Prostate gland (tissue), 2 donors: ENCODE results near the gene KLF13. TPM values are rescaled to one million over a fixed set of nuclear protein-coding genes. Genes with fewer than 3 reads are reported as not detected.

Experiments used
- DNase-seq: peaks from one replicate; pipeline ENCODE4 v3.0.0-alpha.2; 2019; ENCODE audit warnings: low spot score
- H3K27ac ChIP-seq, 2 donors: fragments of 200-600 bp; sonication (generic); 2 replicates each; pipeline ENCODE4 v1.5.1; 2017 to 2019
- H3K27me3 ChIP-seq: fragments of 200-600 bp; sonication (generic); replicated peaks from 2 replicates; pipeline ENCODE4 v1.5.1; 2019; ENCODE audit not compliant: insufficient read depth
- H3K36me3 ChIP-seq, 2 donors: fragments of 200-600 bp; sonication (generic); 1 replicate in 1 of 2; 2 replicates in 1 of 2; pipeline versions ENCODE4 v1.5.1 to v1.8.1; 2017 to 2019
- H3K4me1 ChIP-seq: fragments of 200-600 bp; sonication (generic); replicated peaks from 2 replicates; pipeline ENCODE4 v1.5.1; 2019
- H3K4me3 ChIP-seq, 2 donors: fragments of 200-600 bp; sonication (generic); 2 replicates each; pipeline ENCODE4 v1.5.1; 2017 to 2019
- H3K9me3 ChIP-seq: fragments of 200-600 bp; sonication (generic); 2 replicates; pipeline ENCODE4 v1.5.1; 2017
- CTCF ChIP-seq, 4 experiments: fragments of 200-600 bp in 2 of 4; fragments of 450-650 bp in 2 of 4; sonication (generic) in 2 of 4; IDR thresholded peaks; 1 replicate in 3 of 4; 2 replicates in 1 of 4; pipeline ENCODE4 v1.5.1; 2016 to 2019; ENCODE audit warnings: antibody characterized with exemption in 4 of 4, mild to moderate bottlenecking in 2 of 4, moderate library complexity in 2 of 4
- POLR2A ChIP-seq: fragments of 450-650 bp; IDR thresholded peaks from one replicate; pipeline ENCODE4 v1.6.1; 2016; ENCODE audit warnings: antibody characterized with exemption, mild to moderate bottlenecking
- POLR2AphosphoS5 ChIP-seq: sonication (generic); formaldehyde crosslinking; IDR thresholded peaks from one replicate; pipeline ENCODE4 v1.6.1; 2017; ENCODE audit warnings: antibody characterized with exemption
- WGBS: methylation state at CpG from one replicate; pipeline ENCODE4 v1.1.5; 2018; 5-methylcytosine and 5-hydroxymethylcytosine counted together
- intact Hi-C: fragments of 100-400 bp; cut with DNase I; formaldehyde crosslinking; loops from one replicate; pipeline ENCODE4 v1.14.2; 2022
- total RNA-seq, 2 donors: library from RNA; depleted of rRNA; stranded (reverse); fragments of >200 nt; gene quantifications; one replicate each; pipeline ENCODE4 v1.1.0, GENCODE V29; 2016

Gene KLF13
- total RNA-seq, 2 donors from 2014 or later: 16.6 to 56.5 TPM

GRCh38 chr15:31342381-31342780 is 15.7 kb downstream of the KLF13 start:
- no peak overlapping the region for H3K4me3 ChIP-seq
- no peaks in the 10 kb centered on the region for H3K36me3 ChIP-seq
- TF ChIP-seq POLR2A (no peak), CTCF (IDR thresholded peaks at IDR 0.05) (no peak), POLR2AphosphoS5 (no peak)
- DNase-seq: no peak
- peaks cover 31% of the 10 kb centered on the region for H3K4me1 ChIP-seq
- H3K27ac ChIP-seq: no peak overlapping the region
- no peaks in the 10 kb centered on the region for H3K9me3 ChIP-seq
- no peaks in the 10 kb centered on the region for H3K27me3 ChIP-seq
- WGBS: 92% methylated on average over 11 of the region's 11 CpGs
- intact Hi-C loops: loop anchor here (5.0 kb wide), 1 partner anchor 350 kb away; the partner anchor contains the start of gene MTMR10

GRCh38 chr15:31342781-31343626 is 16.4 kb downstream of the KLF13 start:
- no peak overlapping the region for H3K27ac ChIP-seq
- H3K4me3 ChIP-seq: no peak overlapping the region
- intact Hi-C loops: loop anchor here (5.0 kb wide), 1 partner anchor 351 kb away; the partner anchor contains the start of gene MTMR10
- H3K9me3 ChIP-seq: no peaks in the 10 kb centered on the region
- H3K4me1 ChIP-seq: peaks cover 25% of the 10 kb centered on the region
- no peaks in the 10 kb centered on the region for H3K27me3 ChIP-seq
- TF ChIP-seq POLR2A (no peak), CTCF (IDR thresholded peaks at IDR 0.05) (no peak), POLR2AphosphoS5 (no peak)
- H3K36me3 ChIP-seq: no peaks in the 10 kb centered on the region
- DNase-seq: no peak
- 87% methylated on average over 22 of the region's 22 CpGs for WGBS

GRCh38 chr15:31343831-31344230 is 17.2 kb downstream of the KLF13 start:
- DNase-seq: no peak
- Histone ChIP-seq H3K27me3 (no peaks in the 10 kb centered on the region), H3K36me3 (no peaks in the 10 kb centered on the region), H3K27ac (no peak overlapping the region), H3K9me3 (no peaks in the 10 kb centered on the region), H3K4me3 (no peak overlapping the region), H3K4me1 (peaks cover 18% of the 10 kb centered on the region)
- TF ChIP-seq POLR2A (no peak), POLR2AphosphoS5 (no peak), CTCF (IDR thresholded peaks at IDR 0.05) (no peak)
- intact Hi-C loops: loop anchor here (5.0 kb wide), 1 partner anchor 352 kb away; the partner anchor contains the start of gene MTMR10
- 68% methylated on average over 5 of the region's 5 CpGs for WGBS

GRCh38 chr15:31344266-31344665 is 17.6 kb downstream of the KLF13 start:
- H3K27ac ChIP-seq: no peak overlapping the region
- DNase-seq: no peak
- TF ChIP-seq CTCF (IDR thresholded peaks at IDR 0.05) (no peak), POLR2AphosphoS5 (no peak), POLR2A (no peak)
- H3K4me3 ChIP-seq: no peak overlapping the region
- H3K27me3 ChIP-seq: no peaks in the 10 kb centered on the region
- WGBS: 31% methylated on average over 3 of the region's 4 CpGs
- H3K4me1 ChIP-seq: peaks cover 14% of the 10 kb centered on the region
- no peaks in the 10 kb centered on the region for H3K36me3 ChIP-seq
- intact Hi-C loops: loop anchor here (5.0 kb wide), 1 partner anchor 352 kb away; the partner anchor contains the start of gene MTMR10
- H3K9me3 ChIP-seq: no peaks in the 10 kb centered on the region
